ENCODE measurements around the gene ABCB4. TPM values are rescaled to one million over a fixed set of nuclear protein-coding genes. Genes with fewer than 3 reads are reported as not detected.
A peak's percentile ranks its signal among the peaks of the same experiment; 100 is the strongest.

Gene ABCB4
- total RNA-seq, 1 donor from 2014 or later = 5.0 TPM

DNA sequence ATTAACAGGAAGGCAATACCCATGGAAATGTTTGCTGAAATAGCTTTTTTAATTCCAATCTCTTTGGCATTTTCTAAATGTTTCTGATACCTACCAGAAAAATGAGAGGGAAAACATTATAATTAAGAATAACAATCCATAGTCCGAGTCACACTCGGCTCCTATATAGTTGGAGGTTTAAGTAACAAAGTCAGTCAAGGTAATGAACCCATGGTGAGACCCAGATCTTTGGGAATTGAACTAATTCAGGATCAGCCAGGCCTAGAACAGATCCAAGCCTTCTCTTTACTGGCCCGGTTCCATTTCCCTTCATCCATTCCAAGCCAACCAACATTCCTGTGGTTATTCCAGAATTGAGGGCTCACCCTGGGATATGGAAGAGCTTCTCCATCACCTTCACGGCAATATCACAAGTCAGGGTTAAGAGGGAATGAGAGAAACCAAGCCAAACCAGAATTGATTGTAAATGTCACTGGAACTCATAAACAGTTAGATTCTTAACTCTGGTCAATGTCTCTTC is 28.3 kb downstream of the ABCB4 start:
- ATAC-seq (ENCODE audit: poor library complexity) = no peak
- no peak for DNase-seq
- intact Hi-C loops (cut with DNase I) = no loop called here

DNA sequence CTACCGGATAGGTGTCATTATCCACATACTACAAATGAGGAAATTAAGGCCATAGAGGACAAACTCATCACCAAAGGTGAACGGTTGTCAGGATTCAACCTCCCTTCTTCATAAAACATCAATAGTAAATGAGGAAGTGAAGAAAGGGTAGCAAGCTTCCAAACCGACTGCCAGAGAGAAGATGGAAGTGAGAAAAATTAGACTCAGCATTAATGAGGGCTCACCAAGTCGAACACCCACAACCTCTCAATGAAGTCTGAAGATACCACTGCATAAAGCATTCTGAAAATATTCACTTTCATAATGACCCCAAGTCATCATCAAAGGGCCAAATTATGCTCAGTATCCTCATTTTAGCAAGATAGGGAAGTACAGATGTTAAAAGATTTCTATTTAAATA is 29.6 kb downstream of the ABCB4 start:
- no peak for ATAC-seq (ENCODE audit: poor library complexity)
- intact Hi-C loops (cut with DNase I) = no loop called here
- no peak for DNase-seq

DNA sequence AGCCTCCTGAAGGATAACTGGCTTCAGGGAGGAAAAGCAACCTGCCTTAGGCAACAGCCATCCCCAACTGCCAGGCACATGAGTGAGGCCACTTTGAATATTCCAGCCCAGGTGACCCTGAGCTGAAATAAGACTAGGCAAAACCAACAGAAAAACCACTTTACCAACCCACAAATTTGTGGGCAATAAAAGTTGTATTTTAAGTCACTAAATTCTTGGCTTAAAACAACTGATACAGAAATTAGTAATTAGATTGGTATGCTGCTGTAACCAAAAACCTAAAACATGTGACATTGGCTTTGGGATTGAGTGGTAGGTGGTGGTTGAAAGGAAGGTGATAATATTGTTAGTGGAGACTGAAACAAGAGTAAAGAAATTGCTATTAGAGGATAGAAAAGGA is 39.9 kb downstream of the ABCB4 start:
- ATAC-seq (ENCODE audit: poor library complexity) (no peak), DNase-seq (no peak)
- intact Hi-C loops (cut with DNase I) = no loop called here

DNA sequence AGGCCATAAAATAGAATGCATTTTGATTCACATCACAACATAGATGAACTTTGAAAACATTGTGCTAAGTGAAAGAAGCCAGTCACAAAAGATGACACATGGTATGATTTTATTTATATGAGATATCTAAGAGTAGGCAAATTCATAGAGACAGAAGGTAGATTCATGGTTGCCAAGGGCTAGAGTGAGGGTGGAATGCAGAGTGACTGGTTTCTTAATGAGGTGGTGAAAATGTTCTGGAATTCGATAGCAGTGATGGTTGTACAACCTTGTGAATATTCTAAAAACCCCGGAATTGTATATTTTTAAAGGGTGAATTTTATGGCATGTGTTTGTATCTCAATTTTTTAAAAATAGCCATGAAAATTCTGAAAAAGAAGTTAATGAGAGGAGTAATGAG is 42.9 kb downstream of the ABCB4 start:
- ATAC-seq (ENCODE audit: poor library complexity) (no peak), DNase-seq (no peak)
- intact Hi-C loops (cut with DNase I) = no loop called here

DNA sequence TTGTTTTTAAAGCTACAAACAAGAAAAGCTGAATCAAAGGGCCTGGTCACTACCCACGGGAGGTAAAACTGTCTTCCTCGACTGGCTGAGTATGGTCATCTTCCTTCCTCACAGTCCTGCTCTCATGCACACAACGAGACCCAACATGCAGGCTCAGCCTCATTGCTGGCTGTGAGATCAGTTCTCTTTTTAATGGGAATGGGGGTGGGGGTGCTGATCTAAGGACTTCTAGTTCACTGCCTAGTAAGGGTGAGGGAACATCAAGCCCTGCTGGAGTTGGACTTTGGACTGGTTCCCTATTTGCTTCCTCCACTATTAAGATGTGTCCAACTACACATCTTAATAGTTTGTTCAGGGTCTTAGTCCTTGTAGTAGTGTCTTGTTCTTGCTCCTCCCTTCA is 48.2 kb downstream of the ABCB4 start:
- no peak for DNase-seq
- intact Hi-C loops (cut with DNase I) = no loop called here
- ATAC-seq (ENCODE audit: poor library complexity) = peak; percentile 38

GRCh38 chr7:87426160-87426559 is 49.3 kb downstream of the ABCB4 start:
- DNase-seq = no peak
- intact Hi-C loops (cut with DNase I) = no loop called here
- no peak for ATAC-seq (ENCODE audit: poor library complexity)

- ATAC-seq (ENCODE audit: poor library complexity) = no peak
- no peak for DNase-seq
- intact Hi-C loops (cut with DNase I) = no loop called here
Measured at GRCh38 chr7:87424075-87424474, 51.4 kb downstream of the ABCB4 start.

DNA sequence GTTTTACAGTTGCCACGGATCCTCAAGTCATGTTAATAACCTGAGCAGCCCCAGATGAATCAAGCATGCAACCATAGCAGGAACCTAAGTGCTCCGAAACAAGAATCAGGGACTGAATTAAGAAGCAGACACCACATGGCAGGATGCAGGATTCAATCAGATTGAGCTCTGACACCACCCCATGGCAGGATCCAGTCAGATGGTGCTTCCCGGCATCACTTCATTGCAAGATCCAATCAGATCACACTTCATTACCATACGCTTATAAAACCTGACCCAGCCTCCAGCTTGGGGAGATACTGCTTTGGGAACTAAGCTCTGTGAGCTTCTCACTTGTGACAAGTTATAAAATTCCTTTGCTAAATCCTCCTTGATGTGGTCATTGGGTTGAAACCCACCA is 55.3 kb downstream of the ABCB4 start:
- intact Hi-C loops (cut with DNase I) = no loop called here
- no peak for ATAC-seq (ENCODE audit: poor library complexity)
- no peak for DNase-seq

GRCh38 chr7:87416682-87417587 is 58.5 kb downstream of the ABCB4 start:
- intact Hi-C loops (cut with DNase I) = loop anchor here (5.0 kb wide), 1 partner anchor 105 kb away; no protein-coding TSS in a partner anchor
- peak; percentile 65 for ATAC-seq (ENCODE audit: poor library complexity)
- no peak for DNase-seq

DNA sequence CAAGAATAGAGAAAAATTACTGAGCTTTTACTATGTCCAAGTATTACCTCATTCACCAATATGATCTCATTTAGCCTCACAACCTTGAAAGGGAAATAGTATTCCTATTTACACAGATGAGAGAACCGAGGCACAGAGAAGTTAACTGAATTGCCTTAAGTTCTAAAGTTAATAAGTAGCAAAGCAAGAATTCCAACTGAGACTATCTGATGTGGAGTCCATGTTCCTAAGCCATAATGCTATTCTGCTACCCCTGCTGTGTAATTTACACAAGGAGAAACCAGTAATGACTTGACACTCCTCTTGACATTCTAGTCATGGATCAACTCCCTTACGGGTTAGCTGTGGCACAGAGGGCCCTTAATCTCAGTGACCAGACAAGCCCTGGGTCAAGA is 60.7 kb downstream of the ABCB4 start:
- intact Hi-C loops (cut with DNase I) = loop anchor here (5.0 kb wide), 1 partner anchor 102 kb away; no protein-coding TSS in a partner anchor
- ATAC-seq (ENCODE audit: poor library complexity) (no peak), DNase-seq (no peak)

GRCh38 chr7:87413951-87414793 is 61.3 kb downstream of the ABCB4 start:
- DNase-seq = no peak
- ATAC-seq (ENCODE audit: poor library complexity) = no peak
- intact Hi-C loops (cut with DNase I) = no loop called here

DNA sequence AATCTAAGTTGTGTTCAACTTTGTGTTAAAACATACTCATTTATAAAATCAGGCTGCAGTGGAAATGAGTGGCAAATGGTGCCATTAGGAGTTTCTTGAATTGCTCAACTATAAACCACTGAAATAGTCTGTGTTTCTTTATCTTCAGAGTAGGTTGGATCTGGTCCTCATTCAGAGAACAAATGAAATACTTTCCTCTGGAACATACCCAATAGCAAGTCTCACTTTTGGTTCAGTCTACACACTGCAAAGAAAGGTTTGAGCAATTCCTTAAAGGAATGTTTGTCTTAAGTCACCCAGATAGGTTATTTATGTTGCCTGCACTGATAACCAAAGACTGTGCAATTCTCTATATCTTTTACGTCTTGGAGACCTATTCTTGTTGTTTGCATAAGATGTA is 62.5 kb downstream of the ABCB4 start:
- ATAC-seq (ENCODE audit: poor library complexity) (no peak), DNase-seq (no peak)

GRCh38 chr7:87411186-87411585 is 64.3 kb downstream of the ABCB4 start:
- intact Hi-C loops (cut with DNase I) = no loop called here
- DNase-seq = no peak
- ATAC-seq (ENCODE audit: poor library complexity) = no peak

More for the DNA sequence above, 62.5 kb downstream of the ABCB4 start:
- intact Hi-C loops (cut with DNase I) = no loop called here

DNA sequence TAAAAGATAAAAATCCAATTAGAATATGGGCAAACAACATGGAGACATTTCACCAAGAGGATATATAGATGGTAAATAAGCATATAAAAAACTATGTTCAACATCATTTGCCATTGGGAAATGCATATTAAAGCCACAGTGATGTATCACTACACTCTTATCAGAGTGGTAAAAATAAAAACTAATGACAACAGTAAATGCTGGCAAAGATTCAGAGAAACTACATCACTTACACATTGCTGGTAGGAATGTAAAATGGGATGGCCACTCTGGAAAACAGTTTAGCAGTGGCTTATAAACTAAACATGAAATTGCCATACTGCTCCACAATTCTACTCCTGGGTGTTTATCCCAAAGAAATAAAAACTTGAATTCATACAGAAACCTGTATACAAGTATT is 70.8 kb downstream of the ABCB4 start:
- ATAC-seq (ENCODE audit: poor library complexity) = no peak

DNA sequence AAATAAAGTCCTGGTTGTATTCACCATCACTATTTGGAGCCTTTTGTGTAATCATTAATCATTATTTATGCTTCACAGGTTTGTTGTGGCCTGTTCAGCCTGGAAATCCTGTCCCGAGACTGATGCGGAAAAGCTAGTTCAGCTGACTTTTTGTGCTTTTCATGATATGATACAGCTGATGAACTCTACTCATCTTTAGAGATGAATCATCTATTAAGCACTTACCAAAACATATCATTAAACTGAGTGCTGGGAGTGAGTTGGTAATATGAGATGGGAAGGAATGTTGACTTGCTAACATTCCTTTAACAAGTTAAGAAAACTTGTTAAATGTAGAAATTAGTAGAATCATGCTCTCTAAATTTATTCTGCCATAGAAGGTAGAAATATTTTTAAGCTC is 77.0 kb downstream of the ABCB4 start:
- ATAC-seq (ENCODE audit: poor library complexity) (no peak), DNase-seq (no peak)
- intact Hi-C loops (cut with DNase I) = no loop called here

More for the DNA sequence above, 70.8 kb downstream of the ABCB4 start:
- no peak for DNase-seq
- intact Hi-C loops (cut with DNase I) = no loop called here

GRCh38 chr7:87395442-87396020 is 79.9 kb downstream of the ABCB4 start:
- intact Hi-C loops (cut with DNase I) = no loop called here
- ATAC-seq (ENCODE audit: poor library complexity) (no peak), DNase-seq (no peak)

DNA sequence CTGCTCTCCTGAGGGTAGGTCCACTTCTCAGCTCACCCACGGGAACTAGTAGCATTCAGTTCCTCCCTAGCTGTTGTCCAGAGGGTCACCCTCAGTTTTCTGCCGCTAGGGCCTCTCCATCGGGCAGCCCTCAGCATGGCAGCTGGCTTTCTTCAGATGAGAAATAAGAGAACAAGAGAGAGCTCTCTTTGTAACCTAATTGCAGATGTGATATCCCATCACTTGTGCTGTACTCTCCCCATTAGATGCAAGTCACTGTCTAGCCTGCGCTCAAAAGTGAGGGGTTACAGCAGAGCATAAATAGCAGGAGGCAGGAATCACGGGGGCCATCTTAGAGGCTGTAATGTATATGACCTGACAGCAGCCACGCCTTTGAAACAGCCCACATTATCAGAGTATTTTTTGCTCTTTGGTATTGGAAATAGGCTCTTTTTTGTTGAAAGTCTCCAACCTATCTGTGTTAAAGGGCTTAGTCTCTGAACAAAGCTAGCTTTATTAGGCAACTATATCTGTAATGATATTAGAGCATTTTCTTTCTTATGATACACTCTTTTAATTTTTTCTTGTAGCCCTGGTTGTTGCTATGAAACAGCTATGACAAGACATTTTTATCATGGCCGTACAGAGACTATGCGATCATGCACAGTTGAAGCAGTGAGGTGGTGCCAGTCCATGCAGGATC is 84.3 kb downstream of the ABCB4 start:
- ATAC-seq (ENCODE audit: poor library complexity) = no peak
- intact Hi-C loops (cut with DNase I) = no loop called here
- no peak for DNase-seq

DNA sequence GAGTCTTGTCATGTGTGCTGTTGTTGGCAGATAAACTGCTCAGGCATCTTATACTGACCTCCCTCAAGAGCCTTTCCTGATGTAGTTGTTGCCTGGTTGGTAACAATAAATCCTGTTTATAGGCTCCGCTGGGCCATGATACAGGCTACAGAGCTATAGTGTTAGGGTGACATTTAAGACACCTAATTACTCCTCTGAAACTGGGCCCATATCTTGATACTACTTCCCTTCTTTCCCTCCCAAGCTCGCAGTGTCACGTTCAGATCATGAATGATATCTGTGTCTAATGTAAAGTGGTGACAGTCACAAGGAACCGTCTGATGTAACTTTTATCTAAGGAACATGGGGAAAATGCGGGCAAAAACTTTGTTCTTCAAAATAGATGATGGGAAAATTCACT is 94.6 kb downstream of the ABCB4 start:
- DNase-seq (no peak), ATAC-seq (ENCODE audit: poor library complexity) (no peak)
- intact Hi-C loops (cut with DNase I) = no loop called here
